KBM-7 (cell line): ENCODE results near the gene PRDM16.

Source experiments
- DNase-seq: peaks from one replicate; pipeline ENCODE4 v3.0.0-alpha.2; 2015
- in situ Hi-C: fragments of 300-500 bp; cut with MboI; formaldehyde crosslinking; loops from 2 replicates; pipeline ENCODE4 v1.14.3; 2020; ENCODE audit warnings: low sequenced_read_pairs, low pct_unique_long_range_greater_than_20kb, mixed read lengths

The PRDM16 gene

DNA sequence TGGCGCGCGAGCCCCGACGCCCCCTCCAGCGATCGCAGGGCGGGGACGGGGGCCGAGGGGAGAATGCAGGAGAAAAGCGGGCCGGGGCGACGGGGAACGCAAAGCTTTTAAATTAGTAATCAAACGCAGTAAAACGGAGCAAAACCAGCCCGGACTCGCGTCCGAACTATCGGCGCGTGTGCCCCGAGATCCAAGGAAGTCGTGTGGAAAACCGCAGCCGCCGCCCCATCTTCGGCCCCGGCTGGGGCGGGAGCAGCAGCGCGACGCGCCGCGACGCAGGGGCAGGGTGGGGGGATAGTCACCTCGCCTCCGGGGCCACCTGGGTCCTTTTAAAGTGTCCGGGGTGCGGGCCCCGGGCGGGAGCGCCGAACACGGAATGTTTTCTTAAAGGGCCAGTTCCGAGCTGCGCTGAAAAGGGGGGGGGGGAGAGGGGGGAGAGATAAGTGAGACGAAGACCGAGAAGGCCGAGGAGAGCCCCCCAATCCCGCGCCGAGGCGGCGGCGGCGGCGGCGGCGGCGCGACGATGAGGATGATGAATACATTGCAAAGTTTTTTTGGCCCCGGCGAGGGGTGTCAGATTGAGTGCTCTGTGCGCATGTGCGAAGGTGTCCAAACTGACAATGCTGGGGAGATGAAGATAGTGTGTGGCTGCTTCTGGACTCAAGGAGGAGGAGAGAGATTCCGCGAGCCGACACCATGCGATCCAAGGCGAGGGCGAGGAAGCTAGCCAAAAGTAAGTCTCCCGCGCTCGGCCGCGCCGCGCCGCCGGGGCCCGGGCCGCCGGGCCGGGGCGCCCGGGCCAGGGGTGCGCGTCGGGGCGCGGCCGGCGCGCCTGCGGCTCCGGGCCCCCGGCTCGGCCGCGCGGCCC, at the start of gene PRDM16:
Gene PRDM16, plus strand, starts transcription at position 640 of the 868 bp plus-strand sequence. Its CDS starts 57 bp downstream, at position 697.
- DNase-seq, result no peak
- in situ Hi-C loops, result no loop called here

DNA sequence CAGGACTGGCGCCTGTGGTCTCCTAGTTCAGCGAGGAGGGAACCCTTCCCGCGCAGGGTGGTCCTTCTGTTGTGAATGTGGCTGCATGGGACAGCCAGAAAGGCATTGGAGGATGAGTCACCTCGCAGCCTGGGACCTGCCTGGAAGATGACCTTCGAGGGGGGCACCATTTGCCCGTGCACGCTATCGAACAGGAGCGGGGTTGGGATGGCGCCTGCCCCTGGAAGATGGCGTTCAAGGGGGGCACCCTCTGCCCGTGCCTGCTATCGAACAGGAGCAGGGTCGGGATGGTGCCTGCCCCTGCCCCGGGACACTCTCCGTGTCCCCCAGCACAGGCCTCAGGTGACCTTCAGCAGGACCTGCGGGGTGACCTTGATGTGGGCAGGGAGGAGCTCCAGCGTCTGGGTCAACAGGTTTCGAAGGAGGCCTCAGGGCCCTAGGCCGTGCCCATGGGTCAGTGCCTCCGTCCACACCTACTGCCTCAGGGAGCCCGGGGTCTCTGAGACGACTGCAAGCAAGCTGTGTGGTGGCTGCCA, 49.4 kb upstream of the PRDM16 start:
- in situ Hi-C loops, result no loop called here
- DNase-seq, result no peak

DNA sequence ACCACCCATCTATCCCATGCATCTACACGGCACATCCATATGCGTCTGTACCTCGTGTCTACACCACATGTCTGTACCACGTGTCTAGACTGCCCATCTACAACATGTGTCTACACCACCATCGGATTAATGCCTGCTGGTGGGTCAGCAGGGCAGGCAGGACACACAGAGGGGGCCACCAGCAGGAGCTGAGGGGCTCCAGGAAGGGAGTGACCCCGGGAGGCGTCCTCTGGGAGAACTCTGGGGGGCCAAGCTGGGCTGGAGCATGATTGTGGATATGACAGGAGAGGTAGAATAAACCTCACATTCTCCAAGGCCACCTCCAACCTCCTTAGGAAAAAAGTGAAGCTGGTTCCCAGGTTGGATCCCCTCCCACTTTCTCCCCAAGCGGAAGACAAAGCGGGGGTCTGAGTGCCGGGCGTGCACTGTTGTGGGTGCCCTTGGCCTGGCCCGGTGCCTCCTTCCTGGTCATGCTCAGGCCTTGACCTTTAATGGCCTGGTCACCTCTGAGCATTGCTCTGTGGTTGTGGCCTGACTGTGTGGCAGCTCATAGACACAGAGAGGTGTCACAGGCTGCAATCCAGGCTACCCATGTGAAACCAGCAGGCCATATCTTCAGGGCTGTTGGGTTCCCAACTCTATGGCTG, 48.6 kb upstream of the PRDM16 start:
- in situ Hi-C loops, result no loop called here
- no peak for DNase-seq

DNA sequence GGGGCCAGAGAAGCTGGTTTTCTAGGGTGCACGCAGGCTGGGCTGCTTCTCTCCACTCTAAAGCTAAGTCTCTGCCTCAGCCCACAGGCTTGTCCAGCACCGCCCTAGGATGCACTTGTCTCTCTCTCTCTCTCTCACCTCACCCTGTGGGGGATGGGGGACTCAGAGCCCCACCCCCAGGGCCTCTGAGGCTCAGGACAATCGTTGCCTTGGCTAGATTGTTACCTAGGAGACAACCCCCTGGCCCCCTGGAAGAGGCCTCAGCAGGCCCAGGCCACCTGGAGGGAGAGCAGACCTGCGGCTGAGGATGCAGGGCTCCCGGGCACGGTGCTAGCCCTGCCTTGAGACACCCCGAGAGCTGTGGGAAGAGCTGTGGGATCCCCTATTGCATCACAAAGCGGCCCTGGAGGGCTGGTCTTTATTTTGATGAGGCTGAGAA, 47.8 kb upstream of the PRDM16 start, which contains the start of gene ACTRT2:
Gene ACTRT2, plus strand, starts transcription at position 235 of the 439 bp plus-strand sequence. CDS start 220 bp downstream, outside the sequence.
- in situ Hi-C loops, result no loop called here
- DNase-seq, result no peak

DNA sequence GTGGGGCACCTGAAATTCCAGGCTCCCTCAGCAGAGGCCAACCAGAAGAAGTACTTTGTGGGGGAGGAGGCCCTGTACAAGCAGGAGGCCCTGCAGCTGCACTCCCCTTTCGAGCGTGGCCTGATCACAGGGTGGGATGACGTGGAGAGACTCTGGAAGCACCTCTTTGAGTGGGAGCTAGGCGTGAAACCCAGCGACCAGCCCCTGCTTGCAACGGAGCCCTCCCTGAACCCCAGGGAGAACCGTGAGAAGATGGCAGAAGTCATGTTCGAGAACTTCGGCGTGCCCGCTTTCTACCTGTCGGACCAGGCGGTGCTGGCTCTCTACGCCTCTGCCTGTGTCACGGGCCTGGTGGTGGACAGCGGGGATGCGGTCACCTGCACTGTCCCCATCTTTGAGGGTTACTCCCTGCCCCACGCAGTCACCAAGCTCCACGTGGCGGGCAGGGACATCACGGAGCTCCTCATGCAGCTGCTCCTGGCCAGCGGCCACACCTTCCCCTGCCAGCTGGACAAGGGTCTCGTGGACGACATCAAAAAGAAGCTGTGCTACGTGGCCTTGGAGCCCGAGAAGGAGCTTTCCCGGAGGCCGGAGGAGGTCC, 47.1 kb upstream of the PRDM16 start:
- in situ Hi-C loops, result no loop called here
- DNase-seq, result no peak

DNA sequence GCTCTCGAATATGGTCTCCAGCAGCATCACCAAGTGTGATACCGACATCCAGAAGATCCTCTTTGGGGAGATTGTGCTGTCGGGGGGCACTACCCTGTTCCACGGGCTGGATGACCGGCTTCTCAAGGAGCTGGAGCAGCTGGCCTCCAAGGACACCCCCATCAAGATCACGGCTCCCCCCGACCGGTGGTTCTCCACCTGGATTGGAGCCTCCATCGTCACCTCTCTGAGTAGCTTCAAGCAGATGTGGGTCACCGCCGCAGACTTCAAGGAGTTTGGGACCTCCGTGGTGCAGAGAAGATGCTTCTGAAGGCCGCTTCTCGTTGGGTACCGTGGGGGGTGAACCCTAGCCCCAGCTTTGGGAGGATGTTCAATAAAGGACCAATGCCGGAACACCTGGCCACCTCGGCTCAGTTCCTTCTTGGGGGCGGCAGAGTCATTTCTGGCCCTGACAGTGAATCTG, 46.5 kb upstream of the PRDM16 start:
- DNase-seq, result no peak
- in situ Hi-C loops, result no loop called here

DNA sequence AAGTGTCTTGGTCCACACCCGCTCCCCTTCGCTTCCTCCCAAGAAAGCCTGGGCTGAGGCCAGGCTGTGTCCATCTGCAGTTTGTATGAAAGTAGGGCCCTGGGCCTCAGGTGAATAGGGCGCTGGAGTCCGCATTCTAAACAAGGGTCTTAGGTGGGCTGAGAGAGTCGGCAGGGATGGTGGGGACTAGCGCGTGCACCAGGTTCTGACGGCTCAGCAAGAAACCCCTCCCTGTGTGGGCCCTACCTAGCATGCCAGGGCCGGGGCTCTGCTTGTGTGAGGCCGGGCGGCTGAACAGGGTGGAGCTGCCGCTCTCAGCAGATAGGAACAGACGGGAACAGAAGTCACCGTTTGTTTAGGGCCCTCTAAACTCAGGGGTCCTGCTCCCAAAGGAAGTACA, 46.0 kb upstream of the PRDM16 start:
- in situ Hi-C loops, result no loop called here
- DNase-seq, result no peak

DNA sequence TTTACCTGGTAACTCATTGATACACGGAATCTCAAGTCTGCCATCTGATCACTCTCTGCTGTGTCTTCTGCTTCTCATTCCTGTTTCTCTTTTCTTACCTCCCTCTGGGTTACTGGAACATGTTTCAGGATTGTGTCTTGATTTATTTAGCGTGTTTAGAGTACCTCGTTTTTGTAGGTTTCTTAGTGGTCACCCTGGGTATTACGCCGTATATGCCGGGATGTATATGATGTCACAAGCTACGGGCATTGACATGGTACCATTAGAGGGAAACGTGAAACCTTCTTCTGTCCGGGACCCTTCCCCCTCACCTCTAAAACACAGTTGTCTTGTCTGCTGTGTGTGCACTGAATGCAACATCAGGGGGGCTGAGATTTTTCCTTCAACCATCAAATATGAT, 45.0 kb upstream of the PRDM16 start:
- no peak for DNase-seq
- in situ Hi-C loops, result no loop called here

DNA sequence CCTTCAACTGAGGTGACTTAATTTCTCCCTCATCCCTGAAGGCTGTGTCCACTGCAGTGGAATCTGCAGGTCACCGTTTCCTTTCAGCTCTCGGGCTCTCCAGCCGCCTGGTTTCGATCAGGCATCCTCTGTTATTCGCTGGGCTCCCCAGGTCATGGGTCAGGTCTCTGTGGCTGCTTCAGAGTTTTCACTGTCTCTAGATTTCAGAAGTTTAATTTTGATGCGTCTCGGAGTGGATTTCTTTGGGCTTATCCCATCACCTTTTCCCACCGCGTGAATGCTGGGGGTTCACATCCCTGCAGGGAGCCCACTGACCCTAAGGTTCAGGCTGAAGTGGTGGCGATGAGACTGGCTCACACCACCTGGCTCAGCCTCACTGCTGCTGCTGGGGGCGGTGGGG, 44.4 kb upstream of the PRDM16 start:
- no peak for DNase-seq
- in situ Hi-C loops, result no loop called here

DNA sequence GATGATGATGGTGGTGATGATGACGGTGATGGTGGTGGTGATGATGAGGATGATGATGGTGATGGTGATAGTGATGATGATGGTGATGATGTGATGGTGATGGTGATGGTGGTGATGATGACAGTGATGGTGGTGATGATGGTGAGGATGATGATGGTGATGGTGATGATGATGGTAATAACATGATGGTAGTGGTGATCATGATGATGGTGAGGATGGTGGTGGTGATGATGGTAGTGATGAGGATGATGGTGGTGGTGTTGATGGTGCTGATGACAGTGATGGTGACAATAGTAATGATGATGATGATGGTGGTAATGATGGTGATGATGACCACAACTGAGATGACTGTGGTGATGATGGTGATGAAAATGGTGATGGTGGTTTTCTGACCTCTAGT, 42.9 kb upstream of the PRDM16 start:
- in situ Hi-C loops, result no loop called here
- DNase-seq, result no peak

DNA sequence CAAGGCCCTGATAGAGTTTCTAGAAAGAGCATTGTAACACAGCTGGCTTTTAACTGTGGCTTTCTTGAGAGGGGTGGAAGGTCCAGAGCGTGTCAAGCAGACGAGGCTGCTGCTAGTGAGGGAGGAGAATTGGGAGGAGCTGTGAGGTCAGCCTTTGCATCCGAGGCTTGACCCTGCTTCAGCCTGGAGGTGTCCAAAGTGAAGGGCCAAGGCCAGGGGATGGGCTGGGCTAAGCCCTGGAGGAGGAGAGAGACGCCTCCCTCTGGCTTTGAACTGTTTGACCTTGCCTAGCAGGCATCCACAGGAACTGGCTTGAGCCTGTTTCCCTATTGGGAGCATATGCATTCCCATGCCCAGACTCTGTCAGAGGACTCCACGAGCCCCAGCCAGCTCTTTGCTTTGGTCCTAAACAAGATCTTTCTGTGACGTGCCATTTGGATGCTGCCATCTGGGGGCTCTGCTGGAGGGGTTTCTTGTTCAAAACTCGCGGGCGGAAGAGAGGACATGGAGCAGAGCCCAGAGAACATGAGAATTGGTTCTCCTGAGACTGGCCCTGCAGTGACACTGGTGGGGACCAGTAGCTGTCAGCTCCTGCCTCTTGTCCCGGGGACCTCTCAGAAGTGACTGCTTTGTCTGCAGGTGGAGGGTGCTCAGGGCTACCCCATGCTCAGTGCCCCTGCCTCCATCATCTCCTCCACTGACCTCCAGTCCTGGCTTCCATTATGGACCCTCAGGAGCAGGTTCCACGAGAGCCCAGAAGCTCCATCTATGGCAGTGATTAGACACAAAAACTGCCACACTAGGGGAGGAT, 42.2 kb upstream of the PRDM16 start:
- no peak for DNase-seq
- in situ Hi-C loops, result no loop called here

DNA sequence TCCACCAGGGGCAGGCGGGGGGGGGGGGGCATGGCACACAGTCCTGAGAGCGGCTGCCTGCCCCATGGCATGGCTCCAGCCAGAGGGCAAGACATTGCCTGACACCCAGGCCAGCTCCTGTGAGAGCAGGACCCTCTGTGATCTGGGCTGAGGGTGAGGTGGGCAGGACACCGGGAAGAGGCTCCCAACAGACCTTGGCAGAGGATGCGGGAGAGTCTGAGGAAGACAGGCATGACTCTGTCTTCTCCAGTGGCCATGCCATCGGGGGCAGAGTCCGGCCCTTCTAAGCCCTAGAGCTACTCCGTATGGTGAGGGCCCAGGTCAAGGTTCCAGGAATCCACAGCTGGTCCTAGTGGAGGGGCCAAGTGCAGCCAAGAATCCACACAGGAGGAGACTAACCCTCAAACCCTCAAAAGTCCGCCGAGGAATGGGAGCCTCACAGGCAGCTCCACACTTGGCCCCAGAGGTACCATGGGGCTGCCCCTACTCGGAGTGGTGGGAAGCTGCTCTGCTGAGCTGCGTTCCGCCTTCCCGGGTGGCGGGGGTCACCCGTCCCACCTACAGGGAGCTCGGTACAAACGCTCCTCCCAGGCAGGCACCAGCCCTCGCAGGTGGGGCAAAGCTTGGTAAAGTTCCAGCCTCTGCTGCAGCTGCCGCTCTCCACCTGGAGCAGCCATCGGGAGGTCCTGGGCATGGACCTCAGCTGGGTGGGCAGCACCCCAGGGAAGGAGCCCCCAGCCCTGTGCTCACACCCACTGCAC, 41.2 kb upstream of the PRDM16 start:
- in situ Hi-C loops, result no loop called here
- no peak for DNase-seq

DNA sequence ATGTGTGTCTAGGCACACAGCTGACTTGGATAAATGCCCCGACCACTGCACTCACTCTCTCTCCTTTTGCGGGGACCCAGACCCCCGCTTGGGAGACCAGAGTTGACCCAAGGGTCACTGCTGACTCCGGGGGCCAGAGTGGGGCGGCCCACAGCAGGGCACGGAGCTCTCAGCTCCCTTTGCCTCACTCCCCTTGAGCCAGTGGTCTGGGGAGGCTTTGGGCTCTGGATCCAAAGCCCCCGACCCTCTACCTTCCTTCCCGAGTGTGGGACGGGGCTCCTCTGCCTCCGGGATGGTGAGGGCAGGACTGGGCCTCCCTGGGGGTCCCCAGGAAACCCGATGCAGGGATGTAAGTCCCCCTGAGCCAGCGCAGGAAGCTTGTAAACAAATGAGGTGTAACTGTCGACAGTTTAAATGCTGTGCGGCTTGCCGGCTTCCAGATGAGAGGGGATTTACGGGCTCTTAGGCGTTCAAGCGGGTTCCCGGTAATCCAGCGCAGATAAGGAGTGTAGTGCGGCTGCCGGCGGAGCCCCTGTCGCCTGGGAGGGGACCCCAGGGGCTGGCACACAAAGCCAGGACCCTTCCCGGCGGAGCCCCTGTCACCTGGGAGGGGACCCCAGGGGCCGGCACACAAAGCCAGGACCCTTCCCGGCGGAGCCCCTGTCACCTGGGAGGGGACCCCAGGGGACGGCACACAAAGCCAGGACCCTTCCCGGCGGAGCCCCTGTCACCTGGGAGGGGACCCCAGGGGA, 40.3 kb upstream of the PRDM16 start:
- DNase-seq, result no peak
- in situ Hi-C loops, result no loop called here

DNA sequence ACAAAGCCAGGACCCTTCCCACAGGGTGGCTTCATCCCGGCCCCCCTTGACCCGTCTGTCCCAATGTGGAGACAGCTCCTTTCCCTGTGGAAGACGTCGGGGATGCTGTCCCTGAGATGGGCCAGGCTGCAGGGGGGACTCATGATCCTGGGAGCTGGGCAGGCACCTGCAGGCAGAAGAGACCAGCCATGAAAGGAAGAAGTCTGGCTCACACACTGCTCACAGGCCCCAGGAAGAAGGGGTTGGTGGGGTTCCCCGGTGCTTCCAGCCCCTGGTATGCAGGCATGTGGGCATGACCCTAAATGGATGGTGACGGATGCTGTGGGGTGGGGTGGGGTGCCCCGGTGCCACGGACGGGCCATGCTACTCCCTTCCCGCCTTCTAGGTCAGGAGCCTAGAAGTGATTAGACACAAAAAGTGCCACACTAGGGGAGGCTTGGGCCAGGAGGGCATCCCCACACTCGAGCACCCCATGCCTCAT, 39.5 kb upstream of the PRDM16 start:
- no peak for DNase-seq
- in situ Hi-C loops, result no loop called here

DNA sequence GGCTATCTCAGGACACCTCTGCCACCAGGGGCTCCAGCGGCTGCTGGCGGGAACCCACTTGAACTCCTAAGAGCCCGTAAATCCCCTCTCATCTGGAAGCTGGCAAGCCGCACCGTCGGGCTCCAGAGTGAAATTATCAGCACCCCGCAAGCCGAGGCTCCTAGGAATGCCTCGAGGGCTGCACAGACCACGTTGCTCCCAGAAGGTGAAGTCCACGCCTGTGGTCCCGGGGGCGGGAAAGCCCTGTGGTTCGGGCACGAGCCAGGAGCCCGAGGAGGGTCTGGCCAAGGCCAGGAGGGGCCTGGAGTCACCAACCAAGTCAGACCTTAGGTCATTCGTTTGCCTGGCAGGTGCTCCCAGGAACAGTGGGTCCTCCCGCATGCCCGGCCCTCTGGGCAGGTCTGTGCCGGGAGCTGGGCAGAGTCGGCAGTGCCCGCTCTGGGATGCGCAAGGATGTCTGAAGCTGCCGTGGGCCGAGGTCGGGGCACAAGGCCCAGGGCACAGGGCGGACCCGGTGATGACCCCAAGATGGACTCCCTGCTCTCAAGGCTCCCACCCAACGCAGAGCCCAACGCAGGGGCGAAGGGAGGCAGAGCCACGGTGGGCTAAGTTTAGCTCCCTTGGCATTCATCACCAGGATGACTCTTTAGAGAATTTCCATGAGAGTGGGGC, 38.9 kb upstream of the PRDM16 start:
- in situ Hi-C loops, result no loop called here

DNA sequence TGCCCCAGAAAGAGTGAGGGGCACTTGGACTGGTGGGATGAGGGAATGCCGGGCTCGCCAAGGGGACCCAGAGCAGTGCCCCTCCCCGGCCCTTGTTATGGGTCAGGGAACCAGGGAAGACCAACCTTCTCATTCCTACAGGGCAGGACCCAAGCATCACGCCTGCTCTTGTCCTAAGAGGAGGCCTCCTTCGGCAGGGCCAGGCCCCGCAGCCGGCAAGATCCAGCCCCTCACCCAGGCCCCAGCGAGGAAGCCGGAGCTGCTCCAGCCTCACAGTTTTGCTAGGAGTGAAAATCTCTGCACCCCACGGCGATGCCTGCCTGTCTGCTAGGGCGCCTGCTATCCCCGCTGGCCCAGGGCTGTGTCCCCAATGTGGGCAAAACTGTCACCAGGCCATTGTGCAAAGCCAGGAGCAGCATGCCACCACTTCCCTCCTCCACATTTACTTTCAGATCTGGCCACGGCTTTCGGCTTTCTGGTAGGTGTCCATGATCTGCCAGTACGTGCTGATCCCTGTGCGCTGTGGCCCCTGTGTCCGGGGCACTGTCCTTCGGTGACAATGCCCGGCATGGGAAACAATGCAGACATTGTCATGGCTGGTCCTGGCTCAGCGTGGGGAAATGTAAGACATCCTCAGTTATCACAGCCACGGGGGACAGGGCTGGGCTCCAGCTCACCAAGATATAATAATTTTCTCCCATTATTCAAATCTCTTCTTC, 38.2 kb upstream of the PRDM16 start:
- no peak for DNase-seq
- in situ Hi-C loops, result no loop called here

More for the DNA sequence above, 38.9 kb upstream of the PRDM16 start:
- no peak for DNase-seq
